NB4 (cell line): ENCODE measurements around the gene NDUFB11.

Experiments
- CTCF ChIP-seq: IDR thresholded peaks from one replicate; pipeline ENCODE4 v1.5.1; 2012; ENCODE audit warnings: low read depth, low read length
- POLR2A ChIP-seq: IDR thresholded peaks from 2 replicates; pipeline ENCODE4 v1.6.1; 2011; ENCODE audit warnings: mild to moderate bottlenecking; ENCODE audit not compliant: insufficient read length; ENCODE audit errors: extremely low read depth

- TF ChIP-seq POLR2A = peak; percentile 69
- peak; percentile 27 for TF ChIP-seq CTCF
Observed at GRCh38 chrX:47144626-47145394, at the start of gene NDUFB11, which contains the start of gene RBM10.
